Limb (tissue), 2 donors: ENCODE measurements around the gene RFESD.

Source experiments
- DNase-seq, 2 donors: peaks; one replicate each; pipeline ENCODE4 v3.0.0-alpha.2; 2016; ENCODE audit errors: extremely low spot score in 2 of 2

RFESD gene

DNA sequence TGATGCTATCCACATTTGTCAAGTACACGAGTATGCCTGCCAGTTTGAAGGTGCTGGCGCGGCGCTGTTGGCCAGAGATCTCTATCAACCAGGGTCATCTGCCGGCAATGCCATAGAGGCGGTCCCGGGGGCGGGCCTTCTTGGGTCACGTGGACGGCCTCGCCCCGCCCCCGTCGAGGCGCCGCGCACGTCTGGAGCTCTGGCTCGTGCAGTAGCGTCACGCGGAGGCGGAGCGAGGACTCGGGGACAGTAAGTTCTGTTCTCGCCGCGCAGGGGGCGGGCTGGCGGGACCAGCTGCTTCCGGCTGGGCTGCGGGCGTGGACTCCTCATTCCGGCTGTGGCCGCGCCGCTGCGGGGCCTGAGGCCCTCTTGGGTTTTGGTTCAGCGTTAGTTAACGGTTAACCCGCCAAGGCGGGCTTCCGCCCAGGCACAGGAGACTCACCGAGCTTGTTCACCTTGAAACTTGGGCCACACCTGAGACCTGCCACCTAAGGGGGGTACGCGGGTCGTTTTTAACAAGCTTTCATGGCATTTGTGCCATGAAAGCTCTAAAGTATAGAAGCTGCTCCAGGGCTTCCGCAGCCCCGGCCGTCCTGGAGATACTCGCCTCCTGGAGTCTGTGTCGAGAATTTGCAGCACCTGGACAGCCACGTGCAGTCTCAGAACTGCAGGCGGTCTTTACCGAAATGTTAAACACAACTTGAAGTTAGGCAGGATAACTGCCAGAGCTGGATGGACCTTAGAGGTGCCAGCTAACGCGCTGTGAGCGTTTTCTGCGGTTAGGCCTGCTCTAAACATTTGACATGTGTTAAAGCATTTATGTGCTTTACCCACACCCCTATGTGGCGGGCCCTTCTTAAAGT, at the start of gene RFESD:
Gene RFESD (plus strand): TSS at position 209 of the 863 bp plus-strand sequence. CDS start 5,495 bp downstream, outside the sequence.
- peak; percentile 96 to 97 for DNase-seq

DNA sequence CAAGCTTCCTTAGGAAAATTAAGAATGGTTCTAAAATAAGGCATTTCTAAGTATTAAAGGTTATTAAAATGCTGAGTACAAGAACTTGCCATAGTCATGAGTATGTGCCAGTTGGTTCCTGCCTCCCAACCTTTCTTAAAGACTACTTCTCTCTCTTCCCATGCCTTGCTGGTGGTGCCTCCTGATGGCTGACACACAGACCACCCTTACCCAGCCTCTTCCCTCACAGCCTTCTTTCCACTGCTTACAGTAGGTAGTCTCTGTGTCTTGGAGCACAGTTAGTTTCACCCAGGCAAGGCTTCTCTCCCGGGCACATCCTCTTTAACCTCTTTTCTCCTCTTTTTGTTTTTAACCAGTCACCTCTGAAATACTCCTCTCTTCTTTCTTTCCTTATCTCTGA, 47.3 kb upstream of the RFESD start:
- DNase-seq: no peak

DNA sequence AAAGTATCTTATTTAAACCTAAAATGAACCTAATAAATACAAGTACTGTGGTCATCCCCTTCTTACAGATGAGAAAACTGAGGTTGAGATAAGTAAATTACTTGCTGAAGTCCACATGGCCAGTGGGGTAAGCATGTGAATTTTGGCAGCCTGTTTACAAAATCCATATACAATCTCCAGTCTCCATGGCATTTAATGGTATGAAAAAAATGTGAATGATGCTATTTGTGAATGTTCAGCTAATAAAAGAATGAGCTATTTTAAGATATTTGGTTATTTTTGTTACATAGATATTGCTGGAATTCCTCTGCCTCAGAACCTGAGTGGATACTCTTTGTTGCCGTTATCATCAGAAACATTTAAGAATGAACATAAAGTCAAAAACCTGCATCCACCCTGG, 46.0 kb upstream of the RFESD start:
- no peak for DNase-seq

DNA sequence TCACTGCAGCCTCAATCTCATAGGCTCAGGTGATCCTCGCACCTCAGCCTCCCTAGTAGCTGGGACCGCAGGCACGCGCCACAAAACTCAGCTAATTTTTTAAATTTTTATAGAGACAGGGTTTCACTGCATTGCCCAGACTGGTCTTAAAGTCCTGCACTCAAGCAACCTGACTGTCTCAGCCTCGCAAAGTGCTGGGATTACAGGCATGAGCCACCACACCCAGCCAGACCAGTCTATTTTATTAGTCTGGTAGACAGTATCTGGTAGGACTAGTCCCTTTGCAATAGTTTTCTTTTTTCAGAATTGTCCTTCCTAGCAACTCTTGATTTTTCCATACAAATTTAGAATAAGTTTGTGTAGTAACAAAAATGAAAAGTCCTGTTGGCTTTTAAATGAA, 40.8 kb upstream of the RFESD start:
- DNase-seq: no peak

DNA sequence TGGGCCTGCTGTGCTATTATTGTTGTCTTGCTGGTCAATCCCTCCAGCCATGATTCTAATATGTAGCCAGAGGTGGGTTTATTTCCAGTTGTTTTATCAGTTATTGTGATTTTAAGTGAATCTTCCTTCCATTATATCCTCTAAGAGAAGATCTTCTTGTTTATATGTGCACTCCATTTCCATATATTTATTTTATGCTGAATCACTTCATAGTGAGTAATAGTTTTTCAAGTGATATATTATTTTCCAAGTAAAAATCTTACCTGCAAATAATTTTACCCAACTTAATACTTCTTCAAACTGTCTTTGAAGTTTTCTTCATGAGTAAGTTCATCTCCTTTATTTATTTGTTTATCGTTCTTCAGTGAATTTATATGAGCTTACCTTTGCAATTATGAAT, 40.2 kb upstream of the RFESD start:
- DNase-seq: no peak

DNA sequence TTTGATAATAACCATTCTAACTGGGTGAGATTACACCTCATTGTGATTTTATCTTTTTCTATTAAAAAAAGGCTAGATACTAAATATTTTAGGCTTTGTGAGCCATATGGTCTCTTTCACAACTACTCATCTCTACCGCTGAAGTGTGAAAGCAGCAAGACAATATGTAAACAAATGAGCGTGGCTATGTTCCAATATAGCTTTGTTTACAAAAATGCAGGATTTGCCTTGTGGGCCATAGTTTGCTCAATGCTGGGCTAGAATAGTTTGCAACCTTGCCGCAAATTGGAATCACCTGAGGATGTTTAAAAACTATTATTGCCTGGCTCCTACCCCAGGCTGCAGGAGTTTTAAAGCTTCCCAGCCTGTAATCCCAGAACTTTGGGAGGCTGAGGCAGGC, 36.9 kb upstream of the RFESD start:
- no peak for DNase-seq

DNA sequence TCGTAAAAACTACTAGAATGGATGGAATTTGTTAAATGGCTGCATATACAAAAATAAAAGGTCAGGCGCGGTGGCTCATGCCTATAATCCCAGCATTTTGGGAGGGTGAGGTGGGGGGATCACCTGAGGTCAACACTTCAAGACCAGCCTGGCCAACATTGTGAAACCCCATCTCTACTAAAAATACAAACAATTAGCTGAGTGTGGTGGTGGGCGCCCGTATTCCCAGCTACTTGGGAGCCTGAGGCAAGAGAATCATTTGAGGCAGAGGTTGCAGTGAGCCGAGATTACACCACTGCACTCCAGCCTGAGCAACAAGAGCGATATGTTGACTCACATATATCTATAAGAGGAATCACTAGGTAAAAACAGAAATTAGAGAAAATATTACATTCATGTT, 36.0 kb upstream of the RFESD start:
- no peak for DNase-seq

DNA sequence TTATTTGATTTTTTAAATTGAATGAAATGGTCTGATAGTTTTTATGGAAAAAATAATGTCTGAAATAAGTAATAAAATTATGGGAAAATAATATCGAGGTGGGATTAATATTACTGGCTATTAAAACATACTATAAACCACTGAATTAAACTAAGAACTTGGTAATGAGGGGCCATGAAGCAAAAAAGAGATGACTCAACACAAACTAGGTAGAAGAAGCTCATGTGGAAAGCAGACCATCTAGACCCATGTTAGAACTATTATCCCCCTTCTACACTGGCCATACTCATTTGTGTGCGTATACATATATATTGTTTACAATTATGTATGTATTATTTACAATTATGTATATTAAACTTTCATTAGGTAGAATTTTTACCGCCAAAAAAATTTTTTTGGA, 35.2 kb upstream of the RFESD start:
- no peak for DNase-seq

DNA sequence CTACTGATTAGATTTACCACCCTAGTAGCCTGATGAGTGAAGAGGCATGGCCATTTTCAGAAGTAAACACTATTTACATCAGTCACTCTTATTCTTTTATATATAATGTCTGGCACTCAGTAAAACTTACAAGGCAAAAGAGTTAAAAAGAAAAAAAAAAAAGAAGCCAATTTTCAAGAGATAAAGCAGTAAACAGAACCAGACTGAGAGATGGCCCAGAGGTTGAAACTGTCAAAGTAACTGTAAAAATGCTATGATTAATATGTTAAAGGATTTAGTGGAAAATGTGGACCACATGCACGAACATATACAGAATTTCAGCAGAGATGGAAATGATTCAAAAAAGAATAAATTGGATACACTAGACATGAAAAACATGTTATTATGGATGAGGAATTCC, 33.1 kb upstream of the RFESD start:
- no peak for DNase-seq

DNA sequence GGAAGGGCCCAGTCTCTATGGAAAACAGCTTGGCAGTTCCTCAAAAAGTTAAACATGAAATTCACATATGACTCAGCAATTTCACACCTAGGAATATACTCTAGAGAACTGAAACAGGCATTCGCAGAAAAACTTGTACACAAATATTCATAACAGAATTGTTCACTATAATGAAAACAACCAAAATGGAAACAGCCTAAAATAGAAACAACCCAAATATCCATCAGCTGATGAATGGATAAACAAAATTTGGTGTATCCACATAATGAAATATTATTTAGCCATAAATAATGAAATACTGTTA, 31.5 kb upstream of the RFESD start:
- DNase-seq: no peak

DNA sequence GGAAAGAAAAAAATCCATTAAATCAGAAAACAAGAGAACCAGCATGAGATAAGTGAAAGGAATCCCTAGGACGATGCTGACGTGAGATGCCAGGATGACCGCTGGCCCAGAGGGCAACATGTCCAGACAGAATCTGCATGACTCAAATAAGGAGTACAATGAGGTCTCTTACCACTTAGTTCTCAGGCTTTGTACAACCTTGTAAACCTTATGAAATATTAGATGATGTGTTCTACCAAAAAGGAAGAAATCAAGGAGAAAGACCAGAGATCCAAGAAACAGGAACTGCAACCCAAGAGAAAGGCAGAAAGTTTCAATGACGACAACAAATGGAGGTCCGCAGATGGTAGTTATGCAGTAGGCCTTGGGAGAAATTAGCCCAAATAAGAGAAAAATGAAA, 29.5 kb upstream of the RFESD start:
- DNase-seq: no peak

DNA sequence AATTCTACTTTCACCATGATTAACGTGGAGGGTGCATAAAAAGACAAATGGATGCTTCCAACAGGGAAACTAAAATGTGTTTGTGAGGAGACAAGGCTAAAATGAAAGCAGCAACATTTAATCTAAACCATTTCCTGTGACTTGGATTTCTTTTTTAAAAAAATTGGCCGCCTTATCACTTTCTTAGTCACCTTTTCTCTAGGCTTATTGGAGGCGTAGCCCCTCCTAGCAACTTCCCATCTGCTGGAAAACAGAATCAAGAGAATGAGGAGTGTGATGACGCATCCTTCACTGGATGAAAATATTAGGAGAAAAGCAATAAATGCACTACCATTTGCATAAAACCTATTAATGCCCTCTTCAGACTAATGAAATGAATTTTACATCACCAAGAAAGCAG, 27.5 kb upstream of the RFESD start:
- DNase-seq: no peak

DNA sequence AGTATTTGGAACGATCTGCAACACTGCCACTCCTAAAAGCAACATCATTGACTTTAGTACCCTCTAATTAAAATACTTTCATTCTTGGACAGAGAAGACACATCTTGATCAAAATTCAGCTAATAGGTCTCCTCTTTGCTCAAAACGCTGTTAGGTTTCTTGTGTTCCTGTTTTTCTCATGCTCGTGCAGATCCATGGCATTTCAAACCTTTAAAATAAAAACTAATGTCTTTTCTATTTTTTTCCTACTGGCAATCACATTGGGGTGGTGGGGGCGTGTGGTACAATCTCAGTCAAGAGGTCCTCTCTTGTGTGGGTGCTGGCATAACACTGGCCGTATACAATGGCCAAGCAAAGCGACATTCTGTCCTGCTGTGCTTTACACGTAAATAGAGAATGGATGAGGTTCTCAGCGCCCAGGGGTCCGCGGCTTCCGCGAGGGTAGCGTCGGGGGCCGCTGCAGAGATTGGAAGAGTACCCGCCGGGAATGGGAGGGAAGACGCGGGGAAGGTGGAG, 27.0 kb upstream of the RFESD start:
- DNase-seq: no peak

DNA sequence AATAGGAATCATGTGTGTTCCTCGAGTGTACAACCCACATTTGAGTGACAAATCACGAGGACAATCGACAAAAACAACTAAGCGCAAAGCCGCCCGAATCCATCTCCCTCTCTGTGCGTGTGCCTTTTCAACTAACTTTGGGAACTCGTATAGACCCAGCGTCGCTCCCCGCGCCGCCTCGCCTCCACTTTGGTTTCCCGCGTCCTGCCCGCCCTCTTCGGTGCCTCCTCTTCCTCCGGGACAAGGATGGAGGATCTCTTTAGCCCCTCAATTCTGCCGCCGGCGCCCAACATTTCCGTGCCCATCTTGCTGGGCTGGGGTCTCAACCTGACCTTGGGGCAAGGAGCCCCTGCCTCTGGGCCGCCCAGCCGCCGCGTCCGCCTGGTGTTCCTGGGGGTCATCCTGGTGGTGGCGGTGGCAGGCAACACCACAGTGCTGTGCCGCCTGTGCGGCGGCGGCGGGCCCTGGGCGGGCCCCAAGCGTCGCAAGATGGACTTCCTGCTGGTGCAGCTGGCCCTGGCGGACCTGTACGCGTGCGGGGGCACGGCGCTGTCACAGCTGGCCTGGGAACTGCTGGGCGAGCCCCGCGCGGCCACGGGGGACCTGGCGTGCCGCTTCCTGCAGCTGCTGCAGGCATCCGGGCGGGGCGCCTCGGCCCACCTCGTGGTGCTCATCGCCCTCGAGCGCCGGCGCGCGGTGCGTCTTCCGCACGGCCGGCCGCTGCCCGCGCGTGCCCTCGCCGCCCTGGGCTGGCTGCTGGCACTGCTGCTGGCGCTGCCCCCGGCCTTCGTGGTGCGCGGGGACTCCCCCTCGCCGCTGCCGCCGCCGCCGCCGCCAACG, 26.3 kb upstream of the RFESD start, which contains the start of gene GPR150:
Gene GPR150 (plus strand): TSS at position 58 of the 840 bp plus-strand sequence. CDS start 189 bp downstream, at position 247.
- no peak for DNase-seq

DNA sequence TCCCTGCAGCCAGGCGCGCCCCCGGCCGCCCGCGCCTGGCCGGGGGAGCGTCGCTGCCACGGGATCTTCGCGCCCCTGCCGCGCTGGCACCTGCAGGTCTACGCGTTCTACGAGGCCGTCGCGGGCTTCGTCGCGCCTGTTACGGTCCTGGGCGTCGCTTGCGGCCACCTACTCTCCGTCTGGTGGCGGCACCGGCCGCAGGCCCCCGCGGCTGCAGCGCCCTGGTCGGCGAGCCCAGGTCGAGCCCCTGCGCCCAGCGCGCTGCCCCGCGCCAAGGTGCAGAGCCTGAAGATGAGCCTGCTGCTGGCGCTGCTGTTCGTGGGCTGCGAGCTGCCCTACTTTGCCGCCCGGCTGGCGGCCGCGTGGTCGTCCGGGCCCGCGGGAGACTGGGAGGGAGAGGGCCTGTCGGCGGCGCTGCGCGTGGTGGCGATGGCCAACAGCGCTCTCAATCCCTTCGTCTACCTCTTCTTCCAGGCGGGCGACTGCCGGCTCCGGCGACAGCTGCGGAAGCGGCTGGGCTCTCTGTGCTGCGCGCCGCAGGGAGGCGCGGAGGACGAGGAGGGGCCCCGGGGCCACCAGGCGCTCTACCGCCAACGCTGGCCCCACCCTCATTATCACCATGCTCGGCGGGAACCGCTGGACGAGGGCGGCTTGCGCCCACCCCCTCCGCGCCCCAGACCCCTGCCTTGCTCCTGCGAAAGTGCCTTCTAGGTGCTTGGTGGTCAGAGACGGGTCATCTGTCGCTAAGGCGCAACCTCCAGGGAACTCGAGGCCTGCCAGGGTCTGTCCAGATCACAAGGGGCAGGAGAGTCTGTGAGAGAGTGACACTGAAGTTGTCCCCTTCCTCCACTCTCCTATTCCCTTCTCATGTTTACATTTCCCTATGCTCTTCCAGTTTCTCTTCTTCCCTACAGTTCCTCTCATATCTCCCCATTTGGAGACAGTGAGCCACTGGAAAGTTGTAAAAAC, 25.4 kb upstream of the RFESD start:
- DNase-seq: peak in 1 of 2 donors; percentile 66

DNA sequence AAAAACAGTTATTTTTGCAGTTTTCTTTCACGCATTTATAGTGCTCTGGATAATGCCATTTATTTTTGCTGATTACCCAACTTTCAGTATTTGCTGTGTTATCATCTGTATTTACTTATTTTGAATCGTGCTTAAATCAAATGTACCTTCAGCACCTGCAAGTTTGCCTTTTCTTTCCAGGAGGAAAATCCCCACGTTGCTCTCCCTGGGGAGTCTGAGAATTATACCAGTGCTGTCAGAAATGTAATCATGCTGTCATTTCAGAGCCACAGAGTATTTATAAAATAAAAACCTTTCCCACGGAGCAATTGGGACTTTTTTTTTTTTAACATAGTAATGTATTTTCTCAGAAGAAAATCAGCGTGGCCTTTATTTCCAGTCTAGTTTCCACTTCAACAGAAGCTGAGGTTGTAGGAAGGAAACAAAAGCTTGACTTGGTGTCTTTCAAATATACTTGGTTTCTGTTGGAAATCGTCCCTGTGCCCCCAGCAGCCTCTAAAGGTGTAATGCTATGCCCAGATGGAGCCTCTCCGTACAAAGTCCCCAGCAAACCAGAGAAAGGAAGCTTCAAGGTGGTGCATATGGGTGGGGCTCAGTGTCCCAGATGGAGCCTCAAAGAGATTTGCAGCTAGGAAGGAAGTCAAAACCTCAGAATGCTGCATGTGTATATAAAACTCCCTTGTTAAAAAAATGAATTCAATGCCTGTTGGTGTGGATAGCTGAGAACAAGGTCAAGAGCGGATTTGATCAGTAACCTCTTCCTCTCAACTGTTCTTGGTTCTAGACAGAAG, 24.5 kb upstream of the RFESD start:
- DNase-seq: no peak

DNA sequence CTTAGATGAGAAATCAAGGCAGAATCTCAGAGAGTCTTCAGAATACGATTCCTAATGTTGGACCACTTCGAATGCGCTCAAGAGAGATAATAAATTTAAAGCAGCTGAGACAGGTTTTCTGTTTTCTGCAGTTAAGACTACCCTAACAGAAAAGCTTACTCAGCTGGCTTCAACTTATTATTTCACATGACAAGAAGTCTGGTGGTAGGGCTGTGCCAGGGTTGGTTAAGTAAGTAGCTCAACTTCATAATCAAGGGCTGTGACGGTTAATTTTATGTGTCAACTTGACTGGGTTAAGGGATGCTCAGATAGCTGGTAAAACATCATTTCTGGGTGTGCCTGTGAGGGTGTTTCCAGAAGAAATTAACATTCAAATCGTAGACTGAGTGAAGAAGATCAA, 22.9 kb upstream of the RFESD start:
- no peak for DNase-seq

DNA sequence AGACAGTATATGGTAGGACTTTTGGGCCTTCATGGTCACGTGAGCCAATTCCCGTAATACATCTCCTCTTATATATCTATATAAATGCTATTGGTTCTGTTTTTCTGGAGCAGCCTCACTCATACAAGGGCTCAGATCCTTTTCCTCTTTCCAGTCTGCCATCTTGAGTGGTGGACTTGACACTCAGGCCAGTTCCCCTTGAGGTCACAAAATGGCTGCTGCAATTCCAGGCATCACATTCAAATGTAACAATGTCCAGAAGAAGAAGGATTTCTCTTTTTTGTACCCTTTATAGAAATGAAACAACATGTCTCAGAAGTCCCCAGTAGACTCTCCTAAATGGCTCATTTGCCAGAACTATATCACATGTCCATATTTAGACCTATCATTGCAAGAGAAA, 22.2 kb upstream of the RFESD start:
- no peak for DNase-seq

DNA sequence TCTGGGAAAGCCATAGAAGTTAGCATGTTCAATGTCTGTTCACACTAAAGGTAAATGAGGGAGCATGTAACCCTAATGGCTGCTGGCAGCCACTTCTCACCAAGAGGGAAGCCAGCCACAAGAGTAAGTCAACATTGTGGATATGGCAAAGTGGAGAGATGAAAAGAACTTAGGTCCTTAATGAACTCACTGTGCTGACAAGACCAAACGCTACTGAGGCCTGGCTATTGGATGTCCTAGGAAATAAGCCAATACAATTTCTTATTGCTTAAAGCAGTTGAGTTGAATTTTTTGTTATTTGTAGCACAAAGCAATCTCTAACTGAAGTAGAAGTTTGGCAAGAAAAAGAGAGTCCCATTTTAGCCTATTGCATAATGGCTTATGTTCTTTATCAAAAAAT, 19.9 kb upstream of the RFESD start:
- no peak for DNase-seq

DNA sequence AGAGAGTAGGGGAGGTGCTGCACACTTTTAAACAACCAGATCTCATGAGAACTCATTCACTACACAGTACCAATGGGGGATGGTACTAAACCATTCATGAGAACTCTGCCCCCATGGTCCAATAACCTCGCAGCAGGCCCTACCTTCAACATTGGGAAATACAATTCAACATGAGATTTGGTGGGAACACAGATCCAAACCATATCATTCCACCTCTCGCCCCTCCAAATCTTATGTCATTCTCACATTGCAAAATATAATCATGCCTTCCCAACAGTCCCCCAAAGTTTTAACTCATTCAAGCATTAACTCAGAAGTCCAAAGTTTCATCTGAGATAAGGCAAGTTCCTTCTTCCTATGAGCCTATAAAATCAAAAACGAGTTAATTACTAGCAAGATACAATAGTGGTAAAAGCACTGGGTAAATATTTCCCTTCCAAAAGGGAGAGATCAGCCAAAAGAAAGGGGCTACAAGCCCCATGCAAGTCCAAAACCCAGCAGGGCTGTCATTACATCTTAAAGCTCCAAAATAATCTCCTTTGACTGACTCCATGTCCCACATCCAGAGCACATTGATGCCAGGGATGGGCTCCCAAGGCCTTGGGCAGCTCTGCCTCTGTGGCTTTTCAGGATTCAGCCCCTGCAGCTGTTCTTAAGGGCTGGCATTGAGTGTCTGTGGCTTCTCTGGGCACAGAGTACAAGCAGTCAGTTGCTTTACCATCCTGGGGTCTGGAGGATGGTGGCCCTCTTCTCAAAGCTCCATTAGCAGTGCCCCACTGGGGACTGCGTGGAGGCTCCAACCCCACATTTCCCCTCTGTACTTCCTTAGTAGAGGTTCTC, 18.4 kb upstream of the RFESD start:
- DNase-seq: no peak
